Renal cortical epithelial cell (primary cell): ENCODE results near the gene S100Z. TPM values are rescaled to one million over a fixed set of nuclear protein-coding genes. Genes with fewer than 3 reads are reported as not detected.
"Not testable (repeated sequence)": the region's sequence is repeated elsewhere in the genome, so short reads cannot be mapped to it uniquely, and the experiment has no call there.

Experiments used
- DNase-seq: peaks from one replicate; pipeline ENCODE4 v3.0.0-alpha.2; 2011; ENCODE audit warnings: low read depth
- total RNA-seq: library from RNA; depleted of rRNA; stranded (reverse); fragments of >200 nt; gene quantifications from 2 replicates; pipeline ENCODE4 v1.2.3, GENCODE V29; 2014

The S100Z gene
- total RNA-seq, 1 donor from 2014 or later, result not detected

DNA sequence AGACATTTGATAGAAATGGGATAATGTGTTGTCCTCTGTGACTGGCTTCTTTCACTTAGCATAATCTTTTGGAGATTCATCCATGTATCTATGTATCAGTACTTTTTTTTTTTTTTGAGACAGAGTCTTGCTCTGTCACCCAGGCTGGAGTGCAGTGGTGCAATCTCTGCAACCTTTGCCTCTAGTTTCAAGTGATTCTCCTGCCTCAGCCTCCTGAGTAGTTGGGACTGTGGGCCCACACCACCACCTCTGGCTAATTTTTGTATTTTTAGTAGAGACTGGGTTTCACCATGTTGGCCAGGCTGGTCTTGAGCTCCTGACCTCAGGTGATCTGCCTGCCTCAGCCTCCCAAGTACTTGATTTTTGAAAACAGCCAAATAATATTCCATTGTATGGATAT is 23.4 kb upstream of the S100Z start:
- DNase-seq, result not testable (repeated sequence)

DNA sequence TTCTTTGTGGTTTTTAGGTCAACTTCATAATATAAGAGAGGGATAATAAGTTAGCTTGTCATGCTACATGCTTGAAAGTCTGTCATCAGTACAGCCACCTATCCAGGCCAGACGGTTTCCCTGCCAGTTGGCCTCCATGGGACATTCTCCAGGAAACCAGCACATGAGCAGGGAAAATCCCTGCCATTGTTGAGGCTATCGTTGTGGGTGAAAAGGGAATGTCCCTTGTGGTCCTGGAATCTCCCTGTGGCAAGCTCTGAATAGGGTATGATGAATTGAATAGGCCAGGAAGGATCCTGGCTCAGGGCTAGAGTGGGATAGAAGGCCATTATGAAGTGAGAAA is 18.7 kb upstream of the S100Z start:
- DNase-seq, result peak; percentile 89

DNA sequence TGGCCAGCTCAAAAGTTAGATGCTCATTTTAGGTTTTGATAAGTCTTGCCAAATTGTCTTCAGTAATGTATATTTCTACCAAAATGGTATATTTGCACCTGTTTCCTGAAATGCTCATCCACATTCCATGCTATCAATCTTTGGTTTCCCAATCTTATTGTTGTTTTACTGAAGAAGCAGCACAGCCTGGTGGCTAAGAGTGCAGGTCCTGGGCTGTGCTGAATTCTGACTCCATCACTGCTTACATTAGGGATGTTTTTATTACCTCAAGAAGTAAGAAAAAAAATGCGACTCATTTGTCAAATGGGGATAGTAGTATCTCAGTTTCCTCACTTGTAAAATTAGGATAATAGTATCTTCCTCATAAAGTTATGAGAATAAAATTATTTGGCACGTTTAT is 13.6 kb upstream of the S100Z start:
- DNase-seq, result no peak

DNA sequence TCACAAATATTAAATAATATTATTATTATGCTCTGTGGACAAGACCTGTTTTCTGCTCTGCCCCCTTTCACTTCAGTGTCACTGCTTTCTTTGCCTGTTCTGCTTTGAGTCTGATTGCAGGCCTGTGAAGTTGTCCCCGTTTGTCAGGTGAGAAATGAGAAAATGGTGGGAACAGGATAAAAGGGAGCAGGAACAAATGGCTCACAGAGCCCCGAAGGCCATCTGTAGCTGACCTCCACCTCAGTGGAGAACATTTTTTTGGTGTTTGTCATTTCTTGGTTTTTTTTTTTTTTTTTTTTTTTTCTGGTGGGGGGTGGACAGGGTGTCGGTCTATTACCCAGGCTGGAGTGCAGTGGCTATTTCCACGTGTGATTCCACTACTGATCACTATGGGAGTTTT is 13.2 kb upstream of the S100Z start:
- DNase-seq, result no peak

DNA sequence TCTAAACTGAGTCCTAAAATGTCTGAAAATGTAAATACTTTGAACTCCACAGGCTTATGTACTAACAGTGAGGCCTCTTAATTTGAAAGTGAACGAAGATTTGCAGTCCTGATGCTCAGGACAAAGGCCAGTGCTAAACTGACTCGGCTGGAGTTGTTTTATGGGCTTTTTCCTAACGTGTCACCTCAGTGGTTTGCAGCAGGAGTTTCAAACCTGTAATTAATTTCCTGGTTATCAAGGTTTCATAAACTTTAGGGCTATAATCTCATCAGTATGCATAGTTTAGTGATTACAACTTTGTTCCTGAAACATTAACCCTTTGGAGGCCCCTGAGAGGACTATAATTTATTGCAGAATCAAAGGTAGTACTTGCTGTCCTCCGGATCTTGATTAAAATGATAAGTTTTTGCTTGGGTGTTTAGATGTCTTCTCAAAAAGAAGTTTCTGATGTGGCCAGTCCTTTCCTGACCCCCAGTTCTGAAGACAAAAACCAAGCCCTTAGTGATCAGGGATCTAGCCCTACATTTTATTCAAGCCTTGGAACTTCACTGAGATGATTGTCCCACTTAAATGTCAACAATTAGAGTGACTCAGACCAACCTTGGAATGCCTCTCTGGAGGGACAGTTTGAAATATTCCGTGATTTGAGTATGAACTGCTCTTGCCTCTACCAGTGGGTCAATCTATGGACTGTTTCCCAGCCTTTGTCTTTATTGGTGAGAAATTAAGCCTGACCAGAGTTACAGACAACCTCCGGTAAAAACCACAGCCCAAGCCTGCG is 11.1 kb upstream of the S100Z start:
- DNase-seq, result peak; percentile 89

DNA sequence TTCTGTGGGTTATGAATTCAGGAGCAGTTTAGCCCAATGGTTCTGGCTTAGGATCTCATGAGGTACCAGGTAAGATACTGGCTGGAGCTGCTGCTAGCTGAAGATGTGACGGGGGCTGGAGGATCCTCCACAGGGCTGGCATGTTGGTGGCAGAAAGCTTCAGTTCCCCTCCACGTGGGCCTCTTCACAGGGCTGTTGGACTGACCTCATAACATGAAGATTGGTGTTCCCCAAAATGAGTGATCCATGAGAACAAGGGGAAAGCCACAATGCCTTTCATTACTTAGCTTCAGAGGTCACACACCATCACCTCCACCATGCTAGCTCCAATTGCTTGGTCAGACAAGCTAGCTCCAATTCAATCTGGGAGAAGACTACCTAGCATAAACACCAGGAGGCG is 8.5 kb upstream of the S100Z start:
- no peak for DNase-seq

DNA sequence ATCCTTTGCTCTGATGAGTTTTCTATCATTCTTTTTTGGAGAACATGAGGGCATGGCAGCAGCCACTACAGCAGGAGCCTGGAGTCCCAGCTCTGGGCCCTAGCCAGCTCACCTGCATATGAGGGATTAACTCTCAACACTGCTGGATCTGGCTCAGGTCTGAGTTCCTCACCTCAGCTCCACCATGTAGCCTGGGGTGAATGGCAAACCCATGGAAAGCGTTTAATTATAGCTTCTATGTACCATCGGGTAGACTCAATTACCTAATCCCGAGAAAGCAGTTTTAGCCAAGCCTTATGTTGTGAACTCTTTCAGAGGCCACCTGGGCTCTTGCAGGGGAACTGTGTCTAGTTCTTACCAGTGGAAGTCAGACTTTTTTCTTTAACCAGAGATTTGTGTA is 3.9 kb upstream of the S100Z start:
- no peak for DNase-seq

DNA sequence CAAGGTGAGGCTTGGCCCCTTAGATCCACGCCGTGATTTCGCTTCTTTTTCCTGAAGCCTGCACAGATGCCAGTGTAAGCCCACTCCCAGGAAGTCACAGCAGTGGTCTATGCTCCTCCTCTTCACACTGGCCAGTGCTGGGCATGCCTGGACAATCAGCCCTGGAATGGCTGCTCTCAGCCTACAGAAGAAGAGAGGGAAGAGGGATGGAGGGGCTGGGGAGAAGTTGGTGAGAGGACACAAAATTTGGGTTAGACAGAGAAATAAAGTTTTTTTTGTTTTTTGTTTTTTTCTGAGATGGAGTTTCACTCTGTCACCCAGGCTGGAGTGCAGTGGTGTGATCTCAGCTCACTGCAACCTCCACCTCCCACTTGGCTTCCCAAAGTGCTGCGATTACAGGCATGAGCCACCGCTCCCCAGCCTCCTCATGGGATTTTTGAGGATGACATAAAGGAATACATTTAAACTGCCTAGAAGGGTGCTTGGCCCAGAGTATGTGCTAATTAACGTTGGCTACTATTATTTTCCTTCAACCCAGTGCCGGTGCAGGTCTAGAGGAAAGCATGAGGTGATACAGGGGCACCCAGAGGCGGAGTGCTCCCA is 830 bp downstream of the S100Z start:
- DNase-seq, result no peak

DNA sequence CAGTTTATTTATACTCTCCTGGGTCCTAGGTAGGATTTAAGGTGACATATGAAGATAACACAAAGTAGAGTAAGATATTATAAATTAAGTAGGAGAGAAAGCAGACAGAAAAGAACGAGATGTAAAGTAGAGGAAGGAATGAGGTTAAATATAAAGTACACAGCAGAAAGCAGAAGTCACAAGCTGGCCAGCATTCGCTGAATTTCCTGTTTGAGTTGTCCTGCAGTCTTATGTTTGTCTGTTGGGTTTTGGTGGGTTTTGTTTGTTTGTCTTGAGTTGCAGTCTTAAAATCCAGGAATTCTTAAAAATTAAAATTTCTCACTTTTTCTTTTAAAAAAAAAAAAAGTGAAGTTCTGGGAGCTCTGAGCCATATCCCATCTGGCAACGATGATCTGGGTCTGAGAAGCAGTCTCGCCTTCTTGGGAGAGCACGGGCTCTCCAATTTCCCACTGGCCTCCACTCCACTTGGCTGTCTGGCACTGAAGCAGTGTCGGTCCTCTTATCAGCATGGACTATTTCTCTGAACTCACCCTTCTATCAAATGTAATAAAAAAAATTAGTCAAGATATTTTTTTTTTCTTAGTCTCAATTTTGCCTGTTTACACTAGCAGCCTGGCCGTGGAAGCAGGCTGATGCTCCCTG is 2.0 kb downstream of the S100Z start:
- DNase-seq, result no peak

DNA sequence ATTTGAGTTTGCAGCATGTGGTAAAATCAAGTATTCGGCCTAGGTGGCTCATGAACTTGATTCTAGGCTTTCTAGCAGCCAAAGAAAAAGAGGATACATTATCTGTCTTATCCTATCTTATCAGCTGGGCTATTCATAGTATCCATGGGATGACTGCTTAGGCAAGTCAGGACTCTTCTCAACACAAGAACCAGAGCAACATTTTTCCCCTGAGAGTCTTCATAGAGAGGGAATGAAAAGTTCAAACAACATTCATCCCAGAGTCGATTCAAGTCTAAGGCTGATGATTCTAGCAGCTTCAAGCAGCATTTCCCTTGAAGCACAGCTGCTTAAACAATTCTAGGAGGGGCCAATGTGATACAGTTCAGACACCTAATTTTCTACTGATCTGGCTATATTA is 3.0 kb downstream of the S100Z start:
- no peak for DNase-seq

DNA sequence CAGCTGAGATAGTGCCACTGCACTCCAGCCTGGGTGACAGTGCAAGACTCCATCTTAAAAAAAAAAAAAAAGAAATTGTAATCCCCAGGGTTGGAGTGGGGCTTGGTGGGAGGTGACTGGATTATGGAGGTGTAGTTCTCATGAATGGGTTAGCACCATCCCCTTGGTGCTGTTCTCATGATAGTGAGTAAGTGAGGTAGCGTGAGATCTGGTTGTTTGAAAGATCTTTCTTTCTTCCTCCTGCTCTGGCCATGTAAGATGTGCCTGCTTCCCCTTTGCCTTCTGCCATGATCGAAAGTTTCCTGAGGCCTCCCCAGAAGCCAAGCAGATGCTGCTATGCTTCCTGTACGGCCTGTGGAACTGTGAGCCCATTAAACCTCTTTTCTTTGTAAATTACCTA is 3.9 kb downstream of the S100Z start:
- DNase-seq, result not testable (repeated sequence)

DNA sequence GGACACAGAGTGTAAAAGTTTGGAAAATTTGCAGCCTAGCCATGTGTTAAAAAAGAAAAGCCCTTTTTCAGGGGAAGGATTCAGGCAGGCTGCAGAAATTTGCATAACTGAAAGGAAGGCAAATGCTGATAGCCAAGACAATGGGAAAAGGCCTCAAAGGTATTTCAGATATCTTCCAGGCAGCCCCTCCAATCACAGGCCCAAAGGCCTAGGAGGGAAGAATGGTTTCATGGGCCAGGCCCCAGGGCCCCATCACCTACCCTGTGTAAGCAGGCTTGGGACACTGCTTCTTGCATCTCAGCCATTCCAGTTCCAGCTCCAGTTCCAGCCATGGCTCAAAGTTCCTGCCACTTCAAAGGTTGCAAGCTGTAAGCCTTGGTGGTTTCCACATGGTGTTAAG is 4.8 kb downstream of the S100Z start:
- no peak for DNase-seq

DNA sequence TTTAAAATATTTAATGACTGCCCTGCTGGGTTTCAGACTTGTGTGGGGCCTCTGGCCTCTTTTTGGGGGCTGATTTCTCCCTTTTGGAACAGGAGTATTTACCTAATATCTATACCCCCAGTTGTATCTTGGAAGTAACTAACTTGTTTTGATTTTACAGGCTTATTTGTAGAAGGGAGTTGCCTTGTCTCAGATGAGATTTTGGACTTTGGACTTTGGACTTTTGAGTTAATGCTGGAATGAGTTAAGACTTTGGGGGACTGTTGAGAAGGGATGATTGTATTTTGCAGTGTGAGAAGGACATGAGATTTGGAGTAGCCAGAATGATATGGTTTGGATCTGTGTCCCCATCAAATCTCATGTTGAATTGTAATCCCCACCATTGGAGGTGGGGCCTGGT is 5.7 kb downstream of the S100Z start:
- not testable (repeated sequence) for DNase-seq

DNA sequence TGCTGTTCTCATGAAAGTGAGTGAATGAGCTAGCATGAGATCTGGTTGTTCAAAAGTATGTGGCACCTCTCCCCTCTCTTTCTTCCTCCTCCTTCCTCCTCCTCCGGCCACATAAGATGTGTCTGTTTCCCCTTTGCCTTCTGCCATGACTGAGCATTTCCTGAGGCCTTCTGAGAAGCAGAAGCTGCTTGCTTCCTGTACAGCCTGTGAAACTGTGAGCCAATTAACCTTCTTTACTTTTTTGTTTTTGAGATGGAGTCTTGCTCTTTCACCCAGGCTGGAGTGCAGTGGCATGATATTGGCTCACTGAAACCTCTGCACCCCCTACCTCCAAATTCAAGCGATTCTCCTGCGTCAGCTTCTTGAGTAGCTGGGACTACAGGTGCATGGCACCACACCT is 6.1 kb downstream of the S100Z start:
- DNase-seq, result no peak

DNA sequence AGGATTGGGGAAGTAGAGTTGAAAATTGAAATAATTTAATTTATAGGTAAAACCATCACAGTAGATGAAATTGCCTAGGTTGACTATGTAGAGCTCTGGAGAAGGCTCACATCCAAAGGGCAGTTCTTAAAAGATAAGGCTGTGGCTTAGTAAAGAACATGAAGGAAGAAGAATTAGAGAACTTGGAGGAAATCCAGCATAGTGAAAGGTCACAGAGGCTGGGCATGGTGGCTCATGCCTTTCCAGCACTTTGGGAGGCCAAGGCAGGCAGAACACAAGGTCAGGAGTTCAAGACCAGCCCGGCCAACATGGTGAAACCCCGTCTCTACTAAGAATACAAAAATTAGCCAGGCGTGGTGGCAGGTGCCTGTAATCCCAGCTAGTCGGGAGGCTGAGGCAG is 7.0 kb downstream of the S100Z start:
- not testable (repeated sequence) for DNase-seq

DNA sequence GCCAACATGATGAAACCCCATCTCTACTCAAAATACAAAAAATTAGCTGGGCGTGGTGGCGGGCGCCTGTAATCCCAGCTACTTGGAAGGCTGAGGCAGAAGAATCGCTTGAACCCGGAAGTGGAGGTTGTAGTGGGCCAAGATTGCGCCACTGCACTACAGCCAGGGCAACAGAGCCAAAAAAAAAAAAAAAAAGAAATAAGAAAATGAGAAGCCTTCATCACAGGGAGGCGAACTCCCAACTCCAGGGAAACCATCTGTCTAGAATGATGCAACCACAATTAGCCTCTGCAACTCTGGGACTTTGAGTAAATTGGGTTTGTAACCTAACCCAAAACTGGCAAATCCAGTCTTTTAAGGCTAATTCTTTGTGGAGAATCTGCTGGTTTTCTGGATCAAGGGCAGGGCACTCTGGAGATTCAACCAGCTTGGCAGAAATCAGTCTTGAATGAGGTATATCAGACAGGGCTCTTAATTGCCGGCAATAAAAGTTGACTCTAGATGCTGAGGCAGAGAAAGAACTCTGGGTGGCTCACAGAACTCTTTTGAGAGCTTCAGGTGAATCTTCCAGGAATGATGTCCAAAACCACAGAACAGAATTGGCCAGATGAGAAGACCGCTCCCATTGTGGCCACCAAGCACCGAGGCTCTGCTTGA is 9.9 kb downstream of the S100Z start:
- no peak for DNase-seq

DNA sequence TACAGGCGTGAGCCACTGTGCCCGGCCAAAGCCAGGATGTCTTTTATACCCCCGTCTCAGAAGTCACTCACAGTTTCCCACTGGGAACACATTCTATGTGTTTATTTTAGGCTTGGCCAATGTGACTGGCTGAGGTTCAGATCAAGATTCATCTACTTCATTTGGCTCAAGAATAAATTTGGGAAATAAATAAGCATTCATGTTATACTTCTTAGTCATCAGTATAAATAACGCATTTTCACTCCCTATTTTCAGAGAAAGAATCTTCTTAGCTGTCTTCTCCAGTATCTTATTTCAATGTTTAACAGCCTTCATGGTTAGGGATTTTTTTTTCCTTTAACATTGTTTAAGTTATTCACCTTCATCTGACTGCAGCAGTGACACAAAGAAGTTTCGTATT is 11.8 kb downstream of the S100Z start:
- no peak for DNase-seq

DNA sequence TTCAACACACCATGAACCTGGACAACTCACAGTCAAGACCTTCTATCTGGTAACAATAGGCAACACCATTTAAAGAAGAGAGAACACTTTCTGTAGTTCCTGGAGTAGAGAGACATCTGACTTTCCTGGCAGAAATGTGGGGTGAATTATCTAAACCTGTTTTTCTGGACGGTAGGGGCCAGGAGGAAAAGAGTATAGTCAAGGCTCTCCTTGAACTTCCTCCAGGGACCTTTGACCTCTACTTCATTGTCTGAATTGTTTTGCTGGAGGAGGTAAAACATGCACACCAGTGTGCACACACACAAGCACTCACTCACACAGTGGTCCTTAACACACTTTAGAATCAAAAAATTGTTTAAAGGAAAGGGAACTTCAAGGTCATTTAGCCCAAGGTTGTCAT is 13.2 kb downstream of the S100Z start:
- DNase-seq, result no peak

DNA sequence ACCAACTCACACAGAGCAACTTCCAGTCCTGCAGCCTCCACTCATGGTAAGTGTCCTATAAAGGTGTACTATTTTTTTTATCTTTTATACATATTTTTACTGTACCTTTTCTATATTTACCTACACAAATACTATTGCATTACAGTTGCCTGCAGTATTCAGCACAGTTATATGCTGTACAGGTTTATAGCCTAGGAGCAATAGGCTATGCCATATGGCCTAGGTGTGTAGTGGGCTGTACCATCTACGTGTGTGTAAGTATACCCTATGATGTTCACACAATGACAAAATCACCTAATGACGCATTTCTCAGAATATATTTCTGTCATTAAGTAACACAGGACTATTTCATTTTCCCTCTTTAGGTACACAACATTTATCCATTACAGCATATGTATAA is 16.7 kb downstream of the S100Z start:
- DNase-seq, result no peak

DNA sequence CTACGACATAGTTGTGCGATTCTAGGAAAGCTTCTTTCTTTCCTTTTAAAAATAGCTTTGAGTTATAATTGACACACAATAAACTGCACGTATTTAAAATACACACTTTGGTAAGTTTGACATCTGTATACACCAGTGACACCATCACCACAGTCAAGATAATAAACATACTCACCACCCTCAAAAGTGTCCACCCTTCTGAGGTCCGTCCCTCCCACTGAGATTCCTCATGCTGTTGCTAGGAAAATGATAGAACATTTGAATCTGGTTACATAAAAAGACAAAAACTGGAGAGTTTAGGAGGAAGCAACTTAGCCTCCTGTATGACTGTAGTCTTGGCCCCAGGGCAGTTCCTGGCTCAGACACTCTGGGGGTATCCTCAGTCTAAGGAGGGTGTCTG is 17.2 kb downstream of the S100Z start:
- no peak for DNase-seq

DNA sequence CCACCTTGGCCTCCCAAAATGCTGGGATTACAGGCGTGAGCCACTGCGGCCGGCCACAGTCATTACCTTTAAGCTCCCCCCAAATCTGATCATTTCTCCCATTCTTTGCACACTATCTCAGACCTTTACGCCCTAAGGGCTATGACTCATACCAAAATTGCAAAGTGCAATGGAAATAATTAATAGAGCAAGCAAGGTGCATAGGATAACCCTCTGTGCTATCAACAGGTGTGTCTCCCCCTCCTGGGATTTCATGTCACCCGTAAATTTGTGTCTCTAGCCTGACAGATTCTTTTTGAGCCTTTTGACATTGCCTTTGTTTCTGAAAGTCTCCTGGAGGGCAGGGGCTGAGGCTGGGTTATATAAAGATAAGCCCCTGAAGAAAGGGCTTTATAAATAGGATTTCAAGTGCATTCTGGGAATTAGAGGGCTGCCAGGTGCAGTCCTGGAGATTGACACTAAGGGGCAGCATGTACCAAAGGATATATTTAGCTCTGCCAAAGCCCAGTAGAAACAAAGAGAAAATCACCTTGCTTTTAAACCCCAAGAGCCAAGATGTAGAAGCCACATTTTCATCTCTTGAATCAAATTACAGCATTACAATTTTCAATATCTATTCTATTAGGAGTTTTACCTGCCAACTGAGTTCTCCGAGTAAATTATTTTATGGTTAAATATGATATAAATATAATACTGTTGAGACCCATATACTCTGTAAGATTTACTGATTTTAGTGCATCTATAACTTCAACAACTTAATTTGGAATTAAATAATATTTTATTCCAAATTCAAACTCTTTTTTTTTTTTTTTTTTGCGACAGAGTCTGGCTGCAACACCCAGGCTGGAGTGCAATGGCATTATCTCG is 18.2 kb downstream of the S100Z start:
- peak; percentile 77 for DNase-seq

DNA sequence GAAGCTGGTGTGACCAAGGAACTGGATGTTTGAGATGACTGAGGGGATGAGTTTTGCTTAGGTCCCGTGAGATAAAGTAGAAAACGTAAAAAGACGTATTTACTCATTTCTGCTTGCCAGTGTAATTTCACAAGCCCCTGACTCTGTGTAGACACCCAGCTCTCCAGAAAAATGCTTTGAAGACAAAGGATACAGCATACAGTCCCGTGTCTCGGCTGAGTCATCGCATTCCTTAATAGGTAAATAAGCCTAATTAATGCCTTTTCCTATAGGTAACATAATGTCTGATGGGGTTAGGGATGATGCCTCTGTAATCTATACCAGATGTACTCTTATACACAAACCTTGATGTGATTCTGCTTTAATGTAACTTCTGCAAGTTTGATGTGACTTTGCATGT is 20.2 kb downstream of the S100Z start:
- DNase-seq, result no peak
